Measurements from ENCODE around the gene SUFU.

DNA sequence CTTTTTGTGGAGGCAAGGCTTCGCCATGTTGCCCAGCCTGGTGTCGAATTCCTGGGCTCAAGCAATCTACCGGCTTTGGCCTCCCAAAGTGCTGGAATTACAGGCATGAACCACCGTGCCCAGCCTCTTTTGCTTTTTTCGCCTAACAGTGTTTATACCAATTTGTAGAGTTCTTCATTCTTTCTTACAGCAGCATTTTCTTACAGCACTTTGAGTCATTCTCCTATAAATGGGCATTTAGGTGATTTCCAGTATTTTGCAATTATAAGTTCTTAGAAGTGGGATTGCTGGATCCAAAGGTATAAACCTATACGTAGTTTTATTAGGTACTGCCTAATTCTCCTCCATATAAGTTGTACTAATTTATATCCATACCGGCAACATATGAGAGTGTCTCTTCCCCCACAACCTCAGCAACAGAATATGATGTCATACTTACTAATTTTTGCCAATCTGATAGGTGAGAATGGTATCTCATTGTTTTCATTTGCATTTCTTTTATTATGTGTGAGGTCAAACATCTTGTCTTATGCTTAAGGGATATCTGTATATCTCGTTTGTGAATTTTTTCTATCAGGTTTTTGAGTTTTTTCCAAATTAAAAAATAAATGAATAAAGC lies 39.1 kb downstream of the SUFU start:
- TF ChIP-seq POLR2A (IDR thresholded peaks at IDR 0.05; ENCODE audit: low read length): no peak
- no peak for TF ChIP-seq GATA1 (IDR thresholded peaks at IDR 0.05; ENCODE audit: low read depth, low read length)

All from erythroblast (primary cell).